ENCODE results near the gene RAPGEF5.

The RAPGEF5 gene

DNA sequence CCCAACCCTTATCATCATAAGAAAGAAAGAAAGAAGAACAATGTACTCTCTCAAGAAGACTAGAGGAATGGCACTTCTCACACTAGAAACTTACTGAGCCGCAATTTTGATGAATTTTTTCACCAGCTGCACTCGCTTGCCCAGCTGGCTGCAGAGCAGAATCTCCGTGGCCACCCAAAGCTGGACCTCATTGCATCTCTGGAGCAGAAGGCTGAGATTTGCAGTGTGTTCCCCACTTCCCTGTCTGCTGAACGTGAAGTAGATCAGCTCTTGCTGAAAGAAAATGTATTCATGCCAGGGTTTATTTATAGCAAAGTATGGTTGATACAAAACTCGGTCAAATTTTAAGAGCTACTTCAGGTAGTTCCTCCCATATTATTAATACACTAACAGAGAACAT is 212.0 kb downstream of the RAPGEF5 start:
- no peak for DNase-seq

DNA sequence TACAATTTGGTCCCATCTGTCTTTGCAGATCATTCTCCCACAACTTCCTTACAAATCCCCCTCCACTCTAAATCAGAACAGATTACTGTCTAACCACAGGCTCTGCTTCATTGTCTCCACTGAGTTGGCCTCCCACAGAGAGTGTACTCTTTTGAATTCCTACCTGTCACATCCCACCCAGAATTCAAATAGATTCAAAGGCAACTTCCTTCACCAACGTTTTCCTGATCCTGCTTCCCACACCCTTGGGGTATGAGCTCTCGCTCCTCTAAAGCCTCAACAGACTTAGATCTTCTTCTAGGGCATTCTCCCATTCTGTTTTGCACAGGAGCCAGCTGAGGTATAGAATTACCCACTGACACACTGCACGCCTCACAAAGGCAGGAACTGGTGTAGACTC is 213.5 kb downstream of the RAPGEF5 start:
- no peak for DNase-seq

DNA sequence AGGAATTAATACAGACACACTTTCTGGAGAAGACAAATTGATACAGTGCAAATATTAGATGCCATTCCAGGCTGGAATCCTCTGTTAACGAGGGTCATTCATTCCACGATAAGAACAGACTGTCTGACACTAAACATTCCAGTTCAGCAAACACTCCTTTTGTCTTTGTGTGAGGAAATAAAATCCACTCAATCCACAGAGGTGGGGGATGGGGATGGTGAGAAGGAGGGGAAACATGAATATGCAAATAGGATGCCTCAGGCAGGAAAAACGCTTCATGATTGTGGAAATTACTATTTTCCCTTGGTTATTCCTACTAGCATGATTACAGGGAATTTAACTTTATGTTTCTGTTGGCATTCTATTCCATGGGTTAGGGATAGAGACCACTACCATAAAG is 214.4 kb downstream of the RAPGEF5 start:
- DNase-seq: no peak

DNA sequence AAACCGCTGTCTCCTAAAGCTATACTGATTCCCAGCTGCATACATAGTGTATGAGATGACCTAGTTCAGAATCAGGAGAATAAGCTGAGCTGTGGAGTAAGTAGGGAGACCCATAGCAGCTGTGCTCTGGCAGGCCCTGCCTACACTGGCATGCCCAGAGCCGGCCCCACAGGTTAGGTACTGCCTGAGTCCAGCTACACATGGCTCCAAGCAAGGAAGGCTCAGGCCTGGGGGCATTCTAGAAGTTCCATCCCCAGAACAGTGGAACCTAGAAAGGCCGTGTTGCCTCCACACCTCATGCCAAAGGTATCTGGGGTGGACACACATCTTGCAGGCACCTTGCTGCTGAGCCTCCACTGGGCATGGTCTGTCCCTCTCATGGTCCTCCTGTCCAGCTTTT is 215.6 kb downstream of the RAPGEF5 start:
- no peak for DNase-seq

DNA sequence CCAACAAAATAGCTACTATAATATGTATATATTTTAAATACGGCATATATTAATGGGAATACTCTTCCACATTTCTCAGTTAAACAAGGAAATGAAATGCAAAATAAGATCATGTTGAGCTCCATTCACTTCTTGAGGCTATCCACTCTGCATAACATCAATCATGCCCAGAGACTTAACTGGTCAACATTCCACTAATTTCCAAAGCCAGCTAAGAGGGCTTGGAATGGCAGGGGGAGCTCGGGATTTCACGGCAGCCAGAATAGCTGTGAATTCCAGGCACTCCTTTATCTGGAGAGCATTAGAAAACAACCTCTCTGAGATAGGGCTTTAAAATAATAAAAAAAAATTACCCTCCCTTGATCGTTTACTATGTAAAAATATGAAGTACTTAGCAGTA is 216.4 kb downstream of the RAPGEF5 start:
- DNase-seq: no peak

DNA sequence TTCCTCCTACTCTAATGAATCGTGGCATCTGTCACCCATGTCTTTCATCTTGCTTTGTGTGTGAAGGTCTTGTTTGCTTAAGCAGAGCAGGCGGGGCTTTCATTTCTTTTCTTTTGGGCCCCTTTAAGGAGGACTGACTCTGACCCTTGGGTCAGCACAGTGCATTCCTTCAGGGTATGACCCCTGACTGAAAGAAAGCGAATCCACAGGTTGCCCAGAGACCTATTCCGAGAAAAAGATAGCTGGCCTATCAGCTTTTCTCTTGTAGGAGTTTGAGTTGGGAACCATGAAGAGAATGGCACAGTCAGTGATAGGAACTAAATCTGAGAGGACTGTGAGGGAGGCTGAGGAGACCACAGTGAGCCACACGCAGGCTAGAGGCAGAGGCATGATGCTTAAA is 218.1 kb downstream of the RAPGEF5 start:
- DNase-seq: no peak

DNA sequence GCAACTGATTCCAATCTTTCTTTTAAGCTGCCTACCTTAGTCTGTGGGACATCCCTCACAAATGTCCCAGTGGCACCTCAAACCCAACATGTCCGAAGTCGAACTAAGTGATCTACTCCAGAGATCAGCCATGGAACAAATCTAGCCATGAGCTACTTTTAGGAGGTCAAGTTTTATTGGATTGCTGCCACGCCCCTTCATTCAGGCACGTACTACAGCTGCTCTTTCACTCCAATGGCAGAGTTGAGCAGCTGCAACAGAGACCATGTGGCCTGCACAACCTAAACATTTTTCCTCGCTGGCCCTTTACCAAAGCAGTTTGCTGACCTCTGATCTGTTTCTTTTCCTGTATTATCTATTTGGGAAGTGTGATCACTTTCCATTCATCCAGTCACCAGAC is 218.8 kb downstream of the RAPGEF5 start:
- DNase-seq: no peak

DNA sequence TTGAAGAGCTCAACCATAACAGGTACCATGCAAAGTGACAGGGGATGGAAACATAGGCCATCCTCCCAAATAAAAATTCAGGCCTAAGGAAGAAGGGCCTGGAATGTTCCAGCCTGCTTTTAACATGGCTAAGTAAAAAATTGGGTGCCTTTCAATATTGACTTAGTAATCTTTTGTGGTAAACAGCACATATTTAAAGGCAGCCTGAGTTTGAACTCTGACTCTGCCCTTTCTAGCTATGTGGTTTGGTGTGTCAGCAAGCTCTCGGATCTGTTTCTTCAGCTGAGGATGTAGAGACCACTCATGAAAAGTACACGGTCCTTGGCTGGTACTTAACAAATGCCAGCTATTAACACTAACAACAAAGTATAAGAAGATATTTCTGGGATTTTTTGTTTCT is 219.5 kb downstream of the RAPGEF5 start:
- DNase-seq: no peak

DNA sequence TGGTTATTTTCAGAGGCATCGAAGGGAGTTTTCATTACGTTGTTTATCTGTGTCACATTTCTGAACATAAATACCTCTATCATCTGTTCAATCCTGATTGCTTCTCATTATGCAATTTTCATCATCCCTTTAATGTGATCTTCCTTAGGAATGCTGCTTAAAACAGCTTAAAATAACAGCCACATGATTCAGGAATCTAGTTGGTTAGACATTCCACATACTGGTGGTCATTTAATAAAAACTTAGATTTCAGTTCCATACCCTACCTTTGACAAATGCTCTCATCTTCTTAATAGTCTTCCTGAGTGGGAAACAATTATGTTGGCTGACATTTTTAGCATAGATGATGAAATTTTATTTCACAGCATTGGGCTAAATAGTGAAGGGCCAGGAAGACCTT is 219.9 kb downstream of the RAPGEF5 start:
- DNase-seq: no peak

DNA sequence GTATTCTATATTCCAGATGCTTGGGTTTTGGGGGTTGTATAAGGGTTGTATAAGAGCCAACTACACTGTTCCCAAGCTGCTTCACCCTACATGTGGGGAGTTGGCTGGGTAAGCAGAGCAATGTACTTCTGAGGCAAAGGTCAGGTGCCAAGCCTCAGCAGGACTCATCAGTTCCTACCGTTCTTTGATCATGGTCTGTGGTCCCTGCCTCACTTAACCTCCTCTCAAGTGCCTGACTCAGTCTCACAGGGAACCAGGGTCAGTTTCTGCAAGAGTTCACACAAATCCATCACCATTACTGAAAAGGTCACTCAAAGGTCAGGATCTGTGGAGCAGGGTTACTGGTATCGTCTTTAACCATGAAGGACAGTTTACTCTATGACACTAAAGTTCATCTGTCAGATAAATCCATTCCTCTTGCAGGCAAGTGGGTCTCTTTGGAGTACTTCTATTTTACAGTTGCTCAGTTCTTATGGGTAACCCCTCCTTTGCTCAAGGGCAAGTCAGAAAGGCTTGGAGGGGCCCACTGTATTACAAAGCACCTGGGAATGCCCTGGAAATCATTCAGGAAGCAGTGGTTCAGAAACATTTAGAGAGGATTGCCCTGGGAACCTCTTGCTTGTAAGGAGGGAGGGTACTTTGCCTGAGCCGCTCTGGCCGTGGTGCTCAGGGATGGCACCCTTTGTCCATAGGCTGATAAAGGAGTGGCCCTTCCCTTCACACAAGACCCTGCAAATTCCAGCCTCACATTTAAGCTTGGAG is 227.0 kb downstream of the RAPGEF5 start:
- DNase-seq: no peak

DNA sequence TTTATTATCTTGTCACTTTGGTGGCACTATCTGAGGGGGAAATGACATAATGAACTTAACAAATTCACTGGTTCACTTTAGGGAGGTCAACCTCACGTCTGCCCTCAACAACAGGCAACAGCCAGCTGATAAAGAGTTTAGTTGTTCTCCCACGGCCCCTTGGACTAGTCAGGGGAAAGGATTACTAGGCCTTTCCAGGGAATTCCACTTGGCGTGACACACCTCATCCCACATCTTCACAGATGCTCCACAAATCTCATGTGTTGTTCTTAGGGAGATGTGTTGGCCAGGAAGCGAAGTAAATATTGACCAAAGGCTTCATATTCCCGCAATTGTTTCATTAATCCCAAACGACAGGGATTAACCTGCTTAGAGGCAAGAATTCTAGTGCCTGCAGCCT is 227.8 kb downstream of the RAPGEF5 start:
- no peak for DNase-seq

DNA sequence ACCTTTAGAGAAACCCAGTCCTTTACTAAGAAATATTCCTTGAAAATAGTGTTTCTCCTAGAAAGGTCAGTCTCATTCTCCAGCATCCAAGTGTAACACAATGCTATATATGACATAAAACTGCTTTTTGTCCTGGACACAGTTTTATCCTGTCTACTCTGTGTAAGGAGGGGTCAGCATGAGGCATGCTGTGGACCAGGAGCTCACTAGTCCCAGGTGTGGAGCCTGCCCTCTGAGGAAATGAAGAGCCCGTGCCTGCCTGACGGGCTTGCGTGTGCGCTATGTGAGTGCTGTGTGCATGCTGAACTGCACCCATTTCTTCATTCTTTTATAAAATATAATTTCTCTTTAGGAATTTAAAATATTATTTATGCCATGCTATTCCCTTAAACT is 228.4 kb downstream of the RAPGEF5 start:
- no peak for DNase-seq

DNA sequence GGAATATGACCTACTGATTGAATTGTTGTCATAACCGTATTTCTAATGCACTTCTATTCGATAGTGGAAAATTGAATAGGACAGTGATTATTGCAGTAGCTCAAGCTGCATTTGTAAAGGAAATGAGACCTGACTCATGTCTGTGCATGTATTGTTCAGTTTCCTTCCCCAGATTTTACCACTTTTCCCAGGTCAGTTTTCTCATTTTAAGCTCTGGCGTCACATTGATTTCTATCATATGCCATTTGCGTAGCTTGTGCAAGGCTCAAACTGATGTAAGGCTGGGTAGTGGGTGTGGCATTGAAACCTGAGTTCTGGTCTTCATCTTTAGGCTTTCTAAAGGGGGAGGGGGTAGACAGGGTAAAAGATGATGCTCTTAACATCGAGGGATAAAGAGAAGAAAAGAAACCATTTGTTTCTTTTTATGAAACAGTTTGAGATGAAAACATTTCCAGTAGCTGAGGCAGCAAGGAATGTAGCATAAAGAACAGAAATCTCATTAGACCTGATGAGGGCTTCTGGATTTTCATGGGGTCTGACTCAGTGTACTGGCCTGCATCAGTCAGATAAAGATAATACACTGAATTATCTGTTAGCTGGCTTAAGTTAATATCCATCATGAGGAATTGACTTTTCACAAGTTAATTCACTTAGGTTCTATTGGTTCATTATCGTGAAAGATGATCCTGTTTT is 229.0 kb downstream of the RAPGEF5 start:
- DNase-seq: no peak

DNA sequence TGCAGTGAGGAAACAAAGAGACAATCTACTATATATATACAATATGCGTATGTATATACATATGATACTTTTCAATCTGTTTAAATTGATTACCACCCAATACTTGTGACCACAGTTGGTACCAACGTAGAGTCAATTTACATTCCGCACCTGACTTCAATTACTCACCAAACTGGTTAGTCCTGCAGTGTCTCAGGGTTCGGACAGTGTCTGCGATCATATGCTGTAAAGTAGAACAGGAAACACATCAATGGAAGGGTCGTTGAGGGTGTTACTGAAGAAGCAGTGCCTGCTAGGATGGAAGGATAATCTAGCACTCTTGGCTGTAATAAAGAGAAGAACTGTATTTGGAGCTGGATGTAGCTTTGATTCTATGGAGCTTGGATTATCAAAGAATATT is 231.5 kb downstream of the RAPGEF5 start:
- no peak for DNase-seq

DNA sequence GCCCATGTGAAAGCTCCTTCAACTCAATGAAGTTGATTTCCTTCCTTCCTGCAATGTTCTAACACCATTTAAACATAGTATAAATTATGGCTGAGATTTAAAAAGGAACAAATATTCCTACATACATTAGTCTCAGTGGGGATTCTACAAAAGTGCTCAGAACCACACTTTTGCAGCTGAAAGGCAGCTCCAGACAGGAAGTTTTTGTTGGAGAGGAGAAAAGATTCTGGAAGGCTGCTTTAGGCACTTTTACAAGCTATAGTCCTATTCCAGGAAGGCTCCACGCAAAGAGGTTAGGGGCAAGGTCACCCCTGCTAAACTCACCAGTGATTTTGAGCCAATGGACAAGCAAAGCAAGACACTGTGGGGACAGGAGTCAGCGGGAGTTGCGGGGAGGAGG is 232.0 kb downstream of the RAPGEF5 start:
- DNase-seq: no peak

DNA sequence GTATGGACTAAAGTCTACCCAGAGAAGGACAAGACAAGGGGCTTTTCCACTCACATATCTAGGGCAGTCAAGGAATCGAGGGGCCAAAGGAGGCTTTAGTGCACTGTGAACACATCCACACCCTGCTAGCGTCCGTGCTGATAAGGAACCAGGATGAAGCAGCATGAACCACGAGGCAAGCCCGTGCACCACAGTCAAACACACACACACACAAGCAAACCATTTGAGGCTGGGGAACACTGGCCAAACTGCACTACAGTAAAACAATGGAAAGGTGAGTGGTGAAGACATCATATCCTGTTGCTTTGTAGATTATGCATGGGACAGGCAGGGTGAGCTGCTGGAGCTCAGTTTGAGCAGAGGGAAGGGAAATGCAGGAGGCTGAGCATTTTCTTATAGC is 233.8 kb downstream of the RAPGEF5 start:
- DNase-seq: no peak

DNA sequence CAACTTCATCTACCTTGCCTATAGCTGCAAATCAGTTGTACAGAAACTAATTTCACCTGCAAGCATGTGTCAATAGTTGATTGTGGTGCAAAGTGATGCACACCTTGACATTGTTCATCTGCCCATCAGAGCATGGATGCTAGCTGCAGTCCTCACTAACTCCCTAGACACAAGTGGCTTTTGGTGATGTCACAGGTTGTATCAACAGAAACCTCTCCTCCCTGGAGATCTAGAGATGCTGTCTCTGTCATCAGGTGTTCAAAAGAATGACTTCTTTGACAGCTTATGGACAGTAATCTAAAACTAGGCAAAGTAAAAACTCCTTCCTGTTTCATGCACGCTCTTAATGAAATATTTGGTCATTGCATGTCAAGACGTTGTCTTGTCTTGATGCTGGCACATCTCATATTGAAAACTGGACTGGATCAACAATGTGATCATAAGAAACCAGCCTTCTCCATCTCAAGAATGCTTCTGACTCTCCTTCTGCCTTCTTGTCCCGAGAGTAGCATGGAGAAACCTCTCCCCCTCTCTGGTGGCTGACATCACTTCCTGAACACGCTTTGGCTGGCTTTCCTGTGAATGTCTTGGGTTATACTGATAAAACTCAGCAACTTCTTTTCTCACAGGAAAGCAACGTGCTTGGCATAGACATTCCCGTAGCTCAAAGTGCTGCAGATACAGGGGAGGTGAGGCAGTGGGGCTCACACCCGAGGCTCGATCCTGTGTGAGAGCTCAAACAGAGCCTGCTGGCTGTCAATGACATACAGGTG is 235.1 kb downstream of the RAPGEF5 start:
- no peak for DNase-seq

DNA sequence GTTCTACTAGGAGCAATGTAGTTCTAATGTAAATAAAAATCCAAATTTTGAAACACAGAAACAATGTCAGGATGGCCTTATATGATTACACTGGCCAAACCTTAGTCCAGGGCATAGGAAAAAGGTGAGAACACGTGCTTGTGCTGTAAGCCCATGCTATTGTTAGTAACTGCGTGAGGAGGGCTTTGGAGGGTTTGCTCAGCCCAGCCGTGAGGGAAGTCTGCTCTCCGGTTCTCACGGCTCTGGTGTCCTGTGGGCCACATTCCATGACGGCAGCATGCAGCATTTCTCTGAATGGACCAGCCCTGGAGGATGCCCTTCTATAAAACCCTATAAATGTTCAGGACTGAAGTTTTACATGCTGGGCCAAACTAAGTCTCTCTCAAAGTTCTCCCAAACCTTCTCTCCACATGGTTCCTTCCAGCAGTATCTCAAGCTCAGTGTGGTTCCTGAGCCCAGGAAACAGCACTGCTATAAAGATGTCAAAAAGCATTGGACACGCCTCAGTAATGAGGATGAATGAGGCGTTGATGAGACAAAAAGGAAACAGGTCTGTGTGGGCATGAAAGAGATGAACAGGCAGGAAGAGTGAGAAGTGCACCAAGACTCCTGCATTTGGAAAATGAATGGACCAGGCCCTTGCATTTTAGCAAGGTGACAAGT is 236.4 kb downstream of the RAPGEF5 start:
- DNase-seq: no peak

DNA sequence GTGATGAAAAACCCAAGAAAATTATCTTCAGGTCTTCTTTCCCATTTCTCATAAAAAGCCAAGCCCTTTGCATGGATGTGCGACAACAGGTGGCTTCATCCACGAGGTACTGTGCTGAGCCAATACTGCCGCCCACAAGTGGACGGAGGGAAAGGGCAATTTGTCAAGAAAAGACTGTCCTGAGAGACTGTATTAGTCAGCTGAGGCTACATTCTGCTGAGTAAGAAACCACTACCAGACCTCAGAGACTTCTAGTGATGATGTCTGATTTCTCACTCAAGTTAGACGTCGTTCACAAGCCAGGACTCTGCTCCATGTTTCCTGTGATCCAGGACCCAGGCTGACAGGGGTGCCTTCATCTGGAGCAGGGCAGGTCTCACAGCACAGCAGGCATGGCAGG is 239.7 kb downstream of the RAPGEF5 start:
- DNase-seq: no peak

DNA sequence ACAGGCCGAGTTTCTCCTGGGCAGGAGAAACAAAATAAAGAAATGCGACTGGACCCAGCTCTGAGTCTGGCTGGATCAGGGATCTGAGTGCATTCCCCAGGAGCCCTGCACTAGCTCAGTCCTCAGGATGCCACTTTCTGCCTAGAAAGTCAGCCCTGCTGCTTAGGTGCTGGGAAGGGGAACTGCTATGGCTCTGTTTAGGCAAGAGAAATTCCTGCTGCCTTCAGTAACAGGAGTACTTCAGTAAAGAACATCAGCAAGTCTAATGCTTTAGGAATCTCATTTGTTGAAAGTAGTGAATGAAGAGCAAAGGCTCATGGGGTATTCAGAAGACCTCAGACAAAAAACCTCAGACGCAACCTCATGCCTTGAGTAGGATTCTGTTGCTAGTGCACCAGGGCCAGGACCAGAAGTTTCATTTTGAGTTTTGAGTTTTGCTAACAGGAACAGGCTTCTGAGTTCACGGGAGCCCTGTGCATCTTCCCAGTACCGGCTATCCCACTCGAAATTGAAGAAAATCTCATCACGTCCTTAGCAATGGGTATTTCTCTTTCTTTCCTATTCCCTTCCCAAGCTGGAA is 240.4 kb downstream of the RAPGEF5 start:
- no peak for DNase-seq

DNA sequence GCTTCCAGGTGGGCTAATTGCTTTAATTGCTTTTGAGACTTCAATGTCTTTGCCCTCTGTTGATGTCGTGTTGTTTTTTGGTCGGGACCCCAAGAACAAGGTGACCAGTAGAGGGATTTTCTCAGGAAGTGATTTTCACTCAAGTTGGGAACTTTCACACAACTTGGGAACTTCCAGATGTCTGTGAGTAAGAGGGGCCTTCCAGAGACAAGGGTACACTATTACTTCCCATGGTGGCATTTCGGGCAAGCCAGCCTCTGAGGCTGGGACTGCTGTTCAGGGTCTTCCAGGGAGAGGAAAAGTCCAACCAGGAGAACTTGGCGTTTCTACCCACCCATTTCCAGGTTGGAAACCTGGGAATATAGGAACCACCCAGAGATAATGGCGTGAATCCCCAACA is 241.3 kb downstream of the RAPGEF5 start:
- DNase-seq: no peak

DNA sequence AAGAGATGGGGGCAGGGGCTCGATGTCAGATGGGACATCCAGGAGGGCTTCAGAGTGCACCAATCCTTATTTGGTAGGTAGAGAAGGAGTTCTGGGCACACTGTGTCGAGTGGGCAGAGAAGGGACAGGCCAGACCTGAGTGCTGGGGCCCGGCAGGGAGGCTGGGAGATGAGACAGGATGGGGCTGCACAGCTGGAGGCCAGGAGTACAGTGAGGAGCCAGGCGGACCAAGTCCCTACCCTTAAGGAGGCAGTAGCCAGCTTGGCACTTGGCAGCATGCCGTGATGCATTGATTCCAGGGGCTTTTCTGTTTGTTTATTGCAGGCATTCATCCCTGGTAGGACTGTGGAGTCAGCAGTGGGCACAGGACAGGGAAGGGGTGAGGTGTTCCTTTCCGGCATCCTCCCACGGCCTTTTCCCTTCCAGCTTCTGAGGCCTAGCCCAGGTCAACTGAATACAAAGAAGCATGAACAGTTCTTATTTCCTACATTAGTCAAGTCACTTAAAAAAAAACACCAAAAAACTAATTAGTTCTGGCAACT is 242.4 kb downstream of the RAPGEF5 start:
- no peak for DNase-seq

DNA sequence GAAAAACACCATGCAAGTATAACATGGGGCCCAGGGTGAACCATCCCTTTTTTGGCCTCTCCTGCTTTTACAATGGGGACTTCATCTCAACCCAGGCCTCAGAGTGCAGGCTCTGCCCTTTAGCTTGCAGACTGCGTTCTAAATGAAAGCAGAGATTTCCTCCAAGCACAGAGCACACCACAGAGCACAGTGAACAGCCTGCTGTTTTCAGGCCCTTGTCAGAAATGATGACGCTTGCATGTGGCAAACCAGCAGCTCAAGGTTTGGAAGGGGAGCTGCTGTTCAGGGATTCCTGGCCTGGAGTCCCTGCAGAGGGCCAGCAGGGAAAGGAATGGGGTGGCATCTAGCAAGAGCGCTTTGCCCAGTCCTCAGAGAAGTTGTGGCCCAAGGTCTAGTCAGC is 243.9 kb downstream of the RAPGEF5 start:
- no peak for DNase-seq

Measured in NCI-H2171 (cell line).